HG02970 (cell line): ENCODE results near the gene SSX2IP.
"Not testable (repeated sequence)": the region's sequence is repeated elsewhere in the genome, so short reads cannot be mapped to it uniquely, and the experiment has no call there.

ENCODE experiments used
- ATAC-seq: cut with Tn5 transposase; IDR thresholded peaks from one replicate; pipeline ENCODE4 v1.9.1; 2021; ENCODE audit warnings: mild to moderate bottlenecking, moderate library complexity, moderate number of reproducible peaks; ENCODE audit not compliant: unreplicated experiment, low FRiP score

The SSX2IP gene

GRCh38 chr1:84677415-84678099 lies 12.7 kb downstream of the SSX2IP start:
- ATAC-seq: no peak

GRCh38 chr1:84675631-84676030 lies 14.6 kb downstream of the SSX2IP start:
- no peak for ATAC-seq

DNA sequence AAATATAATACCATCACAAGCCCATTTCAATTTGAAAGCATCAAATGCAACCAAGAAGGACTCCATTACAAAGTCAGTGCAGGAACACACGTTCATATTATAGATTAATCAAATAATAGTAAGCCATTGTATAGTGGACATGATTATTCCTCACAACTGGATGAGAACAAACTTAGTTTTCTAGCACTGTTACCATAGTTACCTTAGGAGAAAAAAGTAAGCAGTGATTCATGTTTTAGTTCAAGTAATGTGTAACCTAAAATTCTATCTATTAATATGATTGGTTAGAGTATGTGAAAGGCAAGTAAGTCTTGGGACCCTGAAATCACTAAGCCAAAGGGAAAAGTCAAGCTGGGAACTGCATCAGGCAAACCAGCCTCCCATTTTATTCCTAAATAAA lies 15.2 kb downstream of the SSX2IP start:
- no peak for ATAC-seq

GRCh38 chr1:84674705-84675104 lies 15.6 kb downstream of the SSX2IP start:
- no peak for ATAC-seq

- ATAC-seq: no peak
Observed at GRCh38 chr1:84674021-84674420, 16.2 kb downstream of the SSX2IP start.

GRCh38 chr1:84672080-84672854 lies 18.0 kb downstream of the SSX2IP start:
- no peak for ATAC-seq

GRCh38 chr1:84669831-84670230 lies 20.4 kb downstream of the SSX2IP start:
- ATAC-seq: no peak

DNA sequence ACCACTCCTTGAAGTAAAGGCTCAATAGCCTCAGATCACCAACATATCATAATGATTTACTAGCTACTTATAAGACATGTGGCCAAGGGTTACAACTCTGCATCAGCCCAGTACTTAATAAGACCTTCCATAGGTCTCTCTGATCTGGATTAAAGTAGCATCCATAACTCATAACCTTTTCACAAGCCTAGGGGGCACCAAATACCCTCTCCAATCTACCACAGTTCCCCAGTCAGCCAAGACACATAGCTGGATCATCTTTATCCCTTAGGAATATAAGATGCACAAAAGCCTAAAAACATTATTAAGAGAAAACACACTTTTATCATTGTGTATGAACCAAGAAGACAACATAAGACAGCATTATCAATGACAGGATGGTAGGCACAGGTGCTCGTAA lies 22.1 kb downstream of the SSX2IP start:
- no peak for ATAC-seq

DNA sequence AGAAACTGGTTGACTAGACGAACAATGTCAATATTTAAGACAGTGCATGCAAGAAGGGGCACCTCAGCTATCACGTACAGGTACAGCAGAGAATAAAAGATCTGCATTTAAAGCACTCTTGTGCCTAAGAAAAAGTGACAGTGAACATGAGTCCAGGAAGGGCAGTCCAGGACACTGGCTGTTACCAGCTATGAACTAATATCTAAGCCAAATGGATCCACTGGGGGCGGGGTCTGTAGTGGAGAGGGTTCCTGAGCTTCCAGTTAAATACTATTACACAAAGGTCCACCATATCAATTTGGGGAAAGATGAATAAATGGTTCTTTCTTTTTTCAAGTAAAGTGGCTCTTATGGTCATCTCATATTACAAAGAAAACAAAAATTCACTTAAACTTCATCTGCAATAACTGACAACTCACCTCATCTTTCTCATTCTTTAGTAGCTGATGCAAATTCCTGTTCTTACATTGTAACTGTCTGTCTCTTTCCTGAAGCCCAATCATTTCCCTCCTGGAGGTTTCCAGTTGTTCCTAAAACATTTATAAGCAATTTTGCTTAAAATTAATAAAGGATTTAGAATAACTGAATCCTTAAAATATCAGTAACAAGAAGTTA lies 24.5 kb downstream of the SSX2IP start:
- ATAC-seq: no peak

DNA sequence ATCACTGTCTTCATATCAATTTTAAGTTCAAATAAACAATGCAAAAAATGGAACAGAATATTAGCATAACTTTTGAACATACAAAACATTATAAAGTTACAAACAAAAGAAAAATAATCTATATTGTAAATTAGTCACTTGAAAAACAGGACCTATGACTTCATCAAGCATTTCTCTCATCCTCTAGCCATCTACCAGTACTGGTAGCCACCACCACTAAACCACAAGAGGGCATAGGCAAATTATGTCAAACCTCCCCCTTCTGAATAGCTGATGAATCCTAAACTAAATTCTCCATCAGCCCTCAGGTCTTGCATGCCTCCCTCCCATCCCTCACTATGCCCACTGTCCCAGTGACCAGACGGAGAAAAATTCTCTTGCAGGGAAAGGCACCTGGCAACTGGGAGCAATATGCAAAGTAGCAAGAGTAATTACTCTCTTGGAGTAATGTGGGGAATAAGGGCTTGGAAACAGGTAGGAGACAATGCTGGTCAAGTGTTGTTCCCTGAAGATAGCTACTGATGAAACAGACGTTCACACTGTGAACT lies 37.1 kb downstream of the SSX2IP start:
- no peak for ATAC-seq

DNA sequence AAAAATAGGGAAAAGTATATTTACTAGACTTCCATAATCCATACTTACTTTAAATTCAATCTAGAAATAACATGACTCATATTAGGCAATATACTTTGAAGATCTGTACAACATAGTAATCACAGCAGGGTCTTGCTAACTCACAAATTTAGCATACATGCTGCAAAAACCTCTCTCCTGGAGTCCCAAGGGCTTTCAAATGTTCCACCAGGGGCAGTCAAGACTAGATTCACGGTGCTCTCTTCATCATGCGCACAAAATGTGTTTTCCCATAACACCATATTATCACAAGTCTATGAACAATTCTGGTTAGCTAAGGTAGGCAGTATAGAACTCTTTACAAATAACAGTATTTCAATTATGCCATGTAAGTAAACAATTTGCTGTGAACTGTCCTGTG lies 45.8 kb downstream of the SSX2IP start:
- no peak for ATAC-seq

DNA sequence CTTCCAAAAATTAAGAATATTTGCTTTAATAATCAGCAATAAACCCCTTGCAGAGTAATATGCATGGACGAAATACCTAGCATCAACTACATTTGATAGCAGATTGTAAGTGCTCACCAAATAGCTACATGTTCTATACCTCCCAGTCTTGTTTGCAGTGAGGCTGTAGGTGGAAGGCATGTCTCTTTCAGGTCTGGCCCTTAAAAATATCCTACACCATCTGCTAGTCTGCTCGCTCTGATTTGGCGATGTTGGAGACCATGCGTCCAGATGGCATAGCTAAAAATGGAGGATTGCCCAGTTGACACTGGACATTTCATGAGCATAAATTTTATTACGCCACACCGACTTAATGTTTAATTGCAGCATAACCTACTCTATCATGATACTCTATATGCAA lies 47.1 kb downstream of the SSX2IP start:
- ATAC-seq: no peak

GRCh38 chr1:84642774-84643173 lies 47.5 kb downstream of the SSX2IP start:
- ATAC-seq: no peak

DNA sequence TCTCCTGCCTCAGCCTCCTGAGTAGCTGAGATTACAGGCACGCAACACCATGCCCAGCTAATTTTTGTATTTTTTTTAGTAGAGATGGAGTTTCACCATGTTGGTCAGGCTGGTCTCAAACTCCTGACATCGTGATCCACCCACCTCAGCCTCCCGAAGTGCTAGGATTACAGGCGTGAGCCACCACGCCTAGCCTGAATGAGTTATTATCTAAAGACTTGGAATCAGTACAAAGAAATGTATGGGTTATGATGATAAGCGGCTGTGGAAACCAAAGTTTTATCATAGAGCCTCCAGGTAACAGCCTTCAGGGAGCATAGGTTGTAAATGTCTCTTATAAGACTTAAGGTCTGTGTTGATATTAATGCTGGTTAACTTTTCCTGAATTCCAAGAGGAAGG lies 50.5 kb downstream of the SSX2IP start:
- not testable (repeated sequence) for ATAC-seq

DNA sequence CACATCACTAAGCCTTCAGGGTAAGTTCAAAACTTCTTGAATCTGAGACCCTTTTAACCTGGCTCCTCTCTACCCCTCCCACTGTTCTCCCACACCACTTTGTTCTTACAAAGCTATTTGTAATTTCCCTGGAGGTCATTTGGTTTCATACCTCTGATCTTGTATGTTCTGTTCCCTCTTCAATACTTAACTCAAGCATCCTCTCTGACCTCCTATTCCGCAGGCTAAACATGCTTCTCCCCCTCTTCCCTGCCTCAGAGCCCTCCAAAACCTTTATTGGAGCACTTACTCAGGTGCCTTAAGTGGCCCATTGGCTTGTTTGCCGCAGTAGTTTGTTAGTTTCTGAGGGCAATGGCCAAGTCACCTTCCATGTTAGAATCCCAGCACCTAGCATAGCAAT lies 54.8 kb downstream of the SSX2IP start:
- no peak for ATAC-seq

- ATAC-seq: no peak
Observed at GRCh38 chr1:84634536-84635205, 55.6 kb downstream of the SSX2IP start.

- no peak for ATAC-seq
Observed at GRCh38 chr1:84632673-84633434, 57.4 kb downstream of the SSX2IP start.

GRCh38 chr1:84632137-84632536 lies 58.1 kb downstream of the SSX2IP start:
- no peak for ATAC-seq

- no peak for ATAC-seq
Observed at GRCh38 chr1:84624876-84625275, 65.4 kb downstream of the SSX2IP start.

GRCh38 chr1:84621553-84621952 lies 68.7 kb downstream of the SSX2IP start:
- no peak for ATAC-seq
